Measurements from ENCODE around the gene KCNN4. TPM values are rescaled to one million over a fixed set of nuclear protein-coding genes. Genes with fewer than 3 reads are reported as not detected.

KCNN4 gene
- total and polyA plus RNA-seq, 2 of the 13 experiments (the other 11 are each of a cell fraction or from before 2014, with no cell fraction given) = 0.13 to 0.25 TPM

DNA sequence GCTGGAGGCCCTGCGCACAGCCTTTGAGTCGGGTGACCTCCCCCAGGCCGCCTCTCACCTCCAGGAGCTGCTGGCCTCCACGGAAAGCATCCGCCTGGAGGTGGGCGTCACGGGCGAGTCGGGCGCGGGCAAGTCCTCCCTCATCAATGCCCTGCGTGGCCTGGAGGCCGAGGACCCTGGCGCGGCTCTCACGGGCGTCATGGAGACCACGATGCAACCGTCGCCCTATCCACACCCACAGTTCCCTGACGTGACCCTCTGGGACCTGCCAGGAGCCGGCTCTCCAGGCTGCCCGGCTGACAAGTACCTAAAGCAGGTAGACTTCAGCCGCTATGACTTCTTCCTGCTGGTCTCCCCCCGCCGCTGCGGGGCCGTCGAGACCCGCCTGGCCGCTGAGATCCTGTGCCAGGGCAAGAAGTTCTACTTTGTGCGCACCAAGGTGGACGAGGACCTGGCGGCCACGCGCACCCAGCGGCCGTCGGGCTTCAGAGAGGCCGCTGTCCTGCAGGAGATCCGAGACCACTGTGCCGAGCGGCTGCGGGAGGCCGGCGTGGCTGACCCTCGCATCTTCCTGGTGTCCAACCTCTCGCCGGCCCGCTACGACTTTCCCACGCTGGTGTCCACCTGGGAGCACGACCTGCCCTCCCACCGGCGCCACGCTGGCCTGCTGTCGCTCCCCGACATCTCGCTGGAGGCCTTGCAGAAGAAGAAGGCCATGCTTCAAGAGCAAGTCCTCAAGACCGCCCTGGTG, 62.0 kb downstream of the KCNN4 start (continued):
- TF ChIP-seq GLMP (CRISPR knock-in tag; IDR thresholded peaks at IDR 0.05; ENCODE audit: borderline replicate concordance) = no peak
- TF ChIP-seq ZNF160 (CRISPR knock-in tag; IDR thresholded peaks at IDR 0.05) = no peak
- TF ChIP-seq RORA (CRISPR knock-in tag; IDR thresholded peaks at IDR 0.05) = no peak

Other genes starting within 250 kb of the KCNN4 start
- gene ZNF575, start 247.8 kb downstream of the KCNN4 start, total RNA-seq (2016; rRNA removed; fragmentation: Illumina TruSeq; extraction: Trizol) = 0.27 TPM in 1 of 2 replicates, not detected in the other
- 0.17 TPM in 2 replicates for gene ZNF575, start 247.8 kb downstream of the KCNN4 start, polyA plus RNA-seq (2011; rRNA removed)
- 21.8 and 26.3 TPM in 2 replicates for gene XRCC1, start 205.4 kb downstream of the KCNN4 start, total RNA-seq (2016; rRNA removed; fragmentation: Illumina TruSeq; extraction: Trizol)
- gene XRCC1, start 205.4 kb downstream of the KCNN4 start, polyA plus RNA-seq (2011; rRNA removed) = 24.7 and 28.7 TPM in 2 replicates
- 0.24 TPM in 1 of 2 replicates, not detected in the other for gene PINLYP, start 205.2 kb downstream of the KCNN4 start, total RNA-seq (2016; rRNA removed; fragmentation: Illumina TruSeq; extraction: Trizol)
- 0.20 and 0.21 TPM in 2 replicates for gene PINLYP, start 205.2 kb downstream of the KCNN4 start, polyA plus RNA-seq (2011; rRNA removed)
- 12.4 and 16.5 TPM in 2 replicates for gene IRGQ, start 184.8 kb downstream of the KCNN4 start, total RNA-seq (2016; rRNA removed; fragmentation: Illumina TruSeq; extraction: Trizol)
- 11.4 and 11.6 TPM in 2 replicates for gene IRGQ, start 184.8 kb downstream of the KCNN4 start, polyA plus RNA-seq (2011; rRNA removed)
- 9.6 and 10.9 TPM in 2 replicates for gene ZNF576, start 184.4 kb downstream of the KCNN4 start, total RNA-seq (2016; rRNA removed; fragmentation: Illumina TruSeq; extraction: Trizol)
- 7.2 and 10.2 TPM in 2 replicates for gene ZNF576, start 184.4 kb downstream of the KCNN4 start, polyA plus RNA-seq (2011; rRNA removed)
- gene SRRM5, start 168.9 kb downstream of the KCNN4 start, total RNA-seq (2016; rRNA removed; fragmentation: Illumina TruSeq; extraction: Trizol) = 0.11 TPM in 1 of 2 replicates, not detected in the other
- 0.16 TPM in 2 replicates for gene SRRM5, start 168.9 kb downstream of the KCNN4 start, polyA plus RNA-seq (2011; rRNA removed)
- 24.0 and 26.9 TPM in 2 replicates for gene ZNF428, start 161.3 kb downstream of the KCNN4 start, total RNA-seq (2016; rRNA removed; fragmentation: Illumina TruSeq; extraction: Trizol)
- gene ZNF428, start 161.3 kb downstream of the KCNN4 start, polyA plus RNA-seq (2011; rRNA removed) = 10.4 and 11.5 TPM in 2 replicates
- gene CADM4, start 141.1 kb downstream of the KCNN4 start, total RNA-seq (2016; rRNA removed; fragmentation: Illumina TruSeq; extraction: Trizol) = 6.4 and 16.0 TPM in 2 replicates
- 8.5 and 15.4 TPM in 2 replicates for gene CADM4, start 141.1 kb downstream of the KCNN4 start, polyA plus RNA-seq (2011; rRNA removed)
- 2.2 and 2.5 TPM in 2 replicates for gene PLAUR, start 110.8 kb downstream of the KCNN4 start, total RNA-seq (2016; rRNA removed; fragmentation: Illumina TruSeq; extraction: Trizol)
- 2.9 and 3.9 TPM in 2 replicates for gene PLAUR, start 110.8 kb downstream of the KCNN4 start, polyA plus RNA-seq (2011; rRNA removed)
- gene IRGC, start 64.9 kb downstream of the KCNN4 start, total RNA-seq (2016; rRNA removed; fragmentation: Illumina TruSeq; extraction: Trizol) = not detected in 2 replicates
- not detected in 2 replicates for gene IRGC, start 64.9 kb downstream of the KCNN4 start, polyA plus RNA-seq (2011; rRNA removed)
- 9.6 and 18.7 TPM in 2 replicates for gene SMG9, start 26.0 kb downstream of the KCNN4 start, total RNA-seq (2016; rRNA removed; fragmentation: Illumina TruSeq; extraction: Trizol)
- 16.1 and 16.7 TPM in 2 replicates for gene SMG9, start 26.0 kb downstream of the KCNN4 start, polyA plus RNA-seq (2011; rRNA removed)
- not detected in 2 replicates for gene LYPD5, start 21.5 kb upstream of the KCNN4 start, total RNA-seq (2016; rRNA removed; fragmentation: Illumina TruSeq; extraction: Trizol)
- gene LYPD5, start 21.5 kb upstream of the KCNN4 start, polyA plus RNA-seq (2011; rRNA removed) = not detected in 2 replicates
- gene ZNF283, start 46.3 kb upstream of the KCNN4 start, total RNA-seq (2016; rRNA removed; fragmentation: Illumina TruSeq; extraction: Trizol) = 11.1 and 13.2 TPM in 2 replicates
- 1.7 and 2.0 TPM in 2 replicates for gene ZNF283, start 46.3 kb upstream of the KCNN4 start, polyA plus RNA-seq (2011; rRNA removed)
- gene ZNF404, start 103.0 kb upstream of the KCNN4 start, total RNA-seq (2016; rRNA removed; fragmentation: Illumina TruSeq; extraction: Trizol) = 1.2 and 2.6 TPM in 2 replicates
- 0.61 and 1.0 TPM in 2 replicates for gene ZNF404, start 103.0 kb upstream of the KCNN4 start, polyA plus RNA-seq (2011; rRNA removed)
- gene ZNF45, start 154.3 kb upstream of the KCNN4 start, total RNA-seq (2016; rRNA removed; fragmentation: Illumina TruSeq; extraction: Trizol) = 11.3 and 13.0 TPM in 2 replicates
- 2.4 and 2.8 TPM in 2 replicates for gene ZNF45, start 154.3 kb upstream of the KCNN4 start, polyA plus RNA-seq (2011; rRNA removed)
- gene ZNF221, start 170.3 kb upstream of the KCNN4 start, total RNA-seq (2016; rRNA removed; fragmentation: Illumina TruSeq; extraction: Trizol) = 3.4 and 4.5 TPM in 2 replicates
- gene ZNF221, start 170.3 kb upstream of the KCNN4 start, polyA plus RNA-seq (2011; rRNA removed) = 0.40 and 0.48 TPM in 2 replicates
- gene ZNF155, start 203.2 kb upstream of the KCNN4 start, total RNA-seq (2016; rRNA removed; fragmentation: Illumina TruSeq; extraction: Trizol) = 2.8 and 3.6 TPM in 2 replicates
- 2.3 and 2.5 TPM in 2 replicates for gene ZNF155, start 203.2 kb upstream of the KCNN4 start, polyA plus RNA-seq (2011; rRNA removed)
- 5.5 and 6.0 TPM in 2 replicates for gene ZNF230, start 222.0 kb upstream of the KCNN4 start, total RNA-seq (2016; rRNA removed; fragmentation: Illumina TruSeq; extraction: Trizol)
- 2.4 TPM in 2 replicates for gene ZNF230, start 222.0 kb upstream of the KCNN4 start, polyA plus RNA-seq (2011; rRNA removed)
- 6.1 and 6.2 TPM in 2 replicates for gene ZNF222, start 244.4 kb upstream of the KCNN4 start, total RNA-seq (2016; rRNA removed; fragmentation: Illumina TruSeq; extraction: Trizol)
- gene ZNF222, start 244.4 kb upstream of the KCNN4 start, polyA plus RNA-seq (2011; rRNA removed) = 2.2 TPM in 2 replicates